ENCODE results near the gene TMPRSS9. TPM values are rescaled to one million over a fixed set of nuclear protein-coding genes. Genes with fewer than 3 reads are reported as not detected.

The TMPRSS9 gene
- total RNA-seq: under 0.01 TPM in 2 replicates

DNA sequence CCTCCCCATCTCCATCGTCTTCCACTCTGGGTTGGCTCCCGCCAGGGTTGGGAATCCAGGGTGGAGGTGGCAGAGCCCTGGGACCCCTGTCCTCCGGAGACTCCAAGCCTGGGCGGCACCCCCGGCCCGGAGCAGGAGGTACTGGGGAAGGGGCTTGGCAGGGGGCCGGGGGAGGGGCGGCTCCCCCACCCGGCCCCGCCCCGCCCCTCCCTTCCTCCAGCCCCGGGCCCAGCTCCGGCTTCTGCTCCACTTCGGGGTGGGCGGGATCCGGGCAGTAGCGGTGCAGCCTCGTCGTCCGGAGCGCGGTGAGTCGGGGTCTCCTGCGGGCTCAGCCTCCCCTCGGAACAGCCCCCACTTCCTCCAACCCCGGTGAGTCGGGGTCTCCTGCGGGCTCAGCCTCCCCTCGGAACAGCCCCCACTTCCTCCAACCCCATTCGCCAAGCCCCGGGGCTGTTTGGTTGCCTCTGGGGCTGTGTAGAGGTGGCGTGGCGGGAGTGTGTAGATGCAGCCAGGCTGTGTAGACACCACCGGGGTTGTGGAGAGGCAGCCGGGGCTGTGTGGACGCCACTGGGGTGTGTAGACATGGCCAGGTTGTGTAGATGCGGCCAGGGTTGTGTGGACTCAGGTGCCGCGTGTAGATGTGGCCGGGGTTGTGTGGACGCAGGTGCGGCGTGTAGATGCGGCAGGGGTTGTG, at the start of gene TMPRSS9:
Gene TMPRSS9, plus strand, starts transcription at position 274 of the 694 bp plus-strand sequence. CDS start 29,521 bp downstream, outside the sequence.

DNA sequence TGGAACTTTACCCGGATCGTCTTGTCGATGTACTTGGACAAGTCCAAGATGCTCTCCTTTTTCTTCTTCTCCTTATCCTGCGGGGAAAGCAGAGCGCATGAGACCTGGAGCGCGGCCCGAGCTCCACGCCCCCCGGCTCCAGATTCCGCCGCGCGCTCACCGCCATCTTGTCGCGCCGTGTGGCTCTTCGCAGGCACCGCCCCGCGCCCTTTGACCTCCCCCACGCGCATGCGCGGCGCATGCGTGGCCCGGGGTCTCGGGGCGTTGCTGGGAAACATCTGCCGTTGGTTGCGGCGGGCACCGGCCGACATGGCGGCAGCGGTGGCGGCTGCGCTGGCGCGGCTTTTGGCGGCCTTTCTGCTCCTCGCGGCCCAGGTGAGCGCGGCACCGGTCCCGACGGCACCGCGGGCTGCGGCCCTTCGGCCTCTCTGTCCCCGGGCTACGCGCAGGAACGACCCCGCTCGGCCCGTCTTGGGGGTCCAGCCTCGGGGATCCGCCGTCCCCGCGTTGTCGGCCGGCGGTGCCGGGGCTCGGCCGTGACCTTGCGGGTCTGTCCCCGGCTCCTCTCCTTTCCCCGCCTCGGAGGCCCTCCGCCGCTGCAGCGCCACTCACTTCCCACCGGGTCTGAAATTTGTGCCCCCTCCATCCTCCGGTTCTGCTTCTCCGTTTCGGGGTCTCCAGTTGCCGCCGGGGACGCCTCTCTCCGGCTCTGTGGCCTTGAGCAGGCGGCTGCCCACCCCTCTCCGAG, 31.5 kb upstream of the TMPRSS9 start, which contains the start of the genes LSM7 and SPPL2B:
Gene LSM7, minus strand, starts transcription at position 186 of the 748 bp plus-strand sequence. Its CDS starts 20 bp downstream, at position 166.
Gene SPPL2B, plus strand, starts transcription at position 284 of the 748 bp plus-strand sequence. Its CDS starts 26 bp downstream, at position 310.

DNA sequence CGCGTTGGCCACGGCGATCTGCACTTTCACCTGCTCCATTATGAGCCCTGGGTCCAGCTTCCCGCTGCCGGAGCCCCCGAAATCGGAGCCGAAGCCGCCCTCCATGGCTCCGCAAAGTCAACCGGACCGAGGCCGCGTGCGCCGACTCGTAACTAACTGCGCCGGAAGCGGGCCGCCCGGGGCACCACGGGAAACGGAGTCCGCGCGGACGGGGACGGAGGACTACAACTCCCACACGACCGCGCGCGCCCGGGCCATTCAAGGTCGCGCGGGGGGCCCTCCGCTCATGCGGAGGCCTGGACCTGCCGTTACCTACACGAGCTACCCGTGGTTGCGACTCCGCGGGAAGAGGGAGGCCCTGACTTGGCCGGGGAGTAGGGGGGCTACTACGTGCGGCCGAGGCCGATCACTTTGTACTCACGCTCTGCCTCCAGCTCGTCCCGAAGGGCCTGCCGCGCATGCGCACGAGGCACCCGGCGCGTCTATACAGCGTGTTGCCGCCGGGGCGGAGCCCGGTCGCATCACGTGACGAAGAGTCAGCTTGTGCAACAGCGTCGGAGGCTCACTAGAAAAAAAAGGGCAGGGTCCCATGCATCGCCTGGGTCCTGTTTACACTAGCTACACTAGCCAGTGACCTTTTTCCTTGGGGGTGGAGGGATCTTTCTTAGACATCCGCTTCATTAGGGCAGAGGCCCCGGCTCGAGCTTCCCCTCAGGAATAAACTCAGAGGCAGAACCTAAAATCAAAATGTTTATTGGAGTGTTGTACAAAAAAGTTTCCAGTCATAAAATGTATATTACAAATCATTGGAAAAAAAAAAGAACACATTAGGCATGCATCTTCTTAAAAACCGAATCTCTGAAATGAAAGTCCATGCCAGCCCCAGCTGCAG, 67.6 kb downstream of the TMPRSS9 start, which contains the start of gene TIMM13:
Gene TIMM13, minus strand, starts transcription at position 158 of the 892 bp plus-strand sequence. Its CDS starts 53 bp downstream, at position 105.

Other genes with a start within 250 kb of the TMPRSS9 start
- gene AP3D1, start 208.7 kb upstream of the TMPRSS9 start, total RNA-seq: 89.4 and 121 TPM in 2 replicates
- 3.7 and 8.8 TPM in 2 replicates for gene DOT1L, start 196.3 kb upstream of the TMPRSS9 start, total RNA-seq
- 35.5 and 65.2 TPM in 2 replicates for gene PLEKHJ1, start 123.9 kb upstream of the TMPRSS9 start, total RNA-seq
- 17.4 and 22.6 TPM in 2 replicates for gene SF3A2, start 123.4 kb upstream of the TMPRSS9 start, total RNA-seq
- gene AMH, start 110.9 kb upstream of the TMPRSS9 start, total RNA-seq: 0.19 and 0.85 TPM in 2 replicates
- gene JSRP1, start 103.8 kb upstream of the TMPRSS9 start, total RNA-seq: under 0.01 TPM in 1 of 2 replicates, not detected in the other
- not detected in 2 replicates for gene PEAK3, start 78.1 kb upstream of the TMPRSS9 start, total RNA-seq
- not detected in 2 replicates for gene LINGO3, start 52.1 kb upstream of the TMPRSS9 start, total RNA-seq
- 121 and 187 TPM in 2 replicates for gene LSM7, start 31.7 kb upstream of the TMPRSS9 start, total RNA-seq
- gene SPPL2B, start 31.6 kb upstream of the TMPRSS9 start, total RNA-seq: 20.3 and 24.8 TPM in 2 replicates
- 22.6 and 39.9 TPM in 2 replicates for gene TIMM13, start 67.3 kb downstream of the TMPRSS9 start, total RNA-seq
- gene LMNB2, start 96.7 kb downstream of the TMPRSS9 start, total RNA-seq: 35.2 and 183 TPM in 2 replicates
- gene GADD45B, start 115.9 kb downstream of the TMPRSS9 start, total RNA-seq: 22.8 and 52.7 TPM in 2 replicates

All from regular cardiac myocyte (primary cell).